ENCODE results near the gene STX8.
"Not testable (repeated sequence)": the region's sequence is repeated elsewhere in the genome, so short reads cannot be mapped to it uniquely, and the experiment has no call there.

Gene STX8

GRCh38 chr17:9498490-9498889 is 77.1 kb downstream of the STX8 start:
- DNase-seq, result no peak

GRCh38 chr17:9488556-9488955 is 87.1 kb downstream of the STX8 start:
- DNase-seq, result no peak

GRCh38 chr17:9487406-9487805 is 88.2 kb downstream of the STX8 start:
- DNase-seq, result no peak

GRCh38 chr17:9484789-9485188 is 90.8 kb downstream of the STX8 start:
- no peak for DNase-seq

- no peak for DNase-seq
Observed at GRCh38 chr17:9479964-9480363, 95.7 kb downstream of the STX8 start.

- DNase-seq, result no peak
Observed at GRCh38 chr17:9478889-9479288, 96.7 kb downstream of the STX8 start.

- DNase-seq, result no peak
Observed at GRCh38 chr17:9475101-9475658, 100.4 kb downstream of the STX8 start.

GRCh38 chr17:9473711-9474110 is 101.9 kb downstream of the STX8 start:
- DNase-seq, result no peak

GRCh38 chr17:9472541-9472940 is 103.1 kb downstream of the STX8 start:
- no peak for DNase-seq

GRCh38 chr17:9472094-9472493 is 103.5 kb downstream of the STX8 start:
- DNase-seq, result no peak

GRCh38 chr17:9470171-9470570 is 105.4 kb downstream of the STX8 start:
- DNase-seq, result peak; percentile 54 to 58

- no peak for DNase-seq
Observed at GRCh38 chr17:9468937-9469336, 106.7 kb downstream of the STX8 start.

- DNase-seq, result peak in 1 of 2 experiments; percentile 1
Observed at GRCh38 chr17:9468532-9468931, 107.1 kb downstream of the STX8 start.

- DNase-seq, result no peak
Observed at GRCh38 chr17:9467518-9467917, 108.1 kb downstream of the STX8 start.

GRCh38 chr17:9465210-9465921 is 110.3 kb downstream of the STX8 start:
- no peak for DNase-seq

- DNase-seq, result no peak
Observed at GRCh38 chr17:9457005-9457404, 118.6 kb downstream of the STX8 start.

GRCh38 chr17:9456330-9456729 is 119.3 kb downstream of the STX8 start:
- DNase-seq, result no peak

- DNase-seq, result no peak
Observed at GRCh38 chr17:9451934-9452333, 123.7 kb downstream of the STX8 start.

- DNase-seq, result not testable (repeated sequence)
Observed at GRCh38 chr17:9447298-9447697, 128.3 kb downstream of the STX8 start.

GRCh38 chr17:9446528-9446927 is 129.1 kb downstream of the STX8 start:
- DNase-seq, result no peak

GRCh38 chr17:9445424-9445823 is 130.2 kb downstream of the STX8 start:
- no peak for DNase-seq

GRCh38 chr17:9444687-9445086 is 130.9 kb downstream of the STX8 start:
- DNase-seq, result no peak

GRCh38 chr17:9443811-9444210 is 131.8 kb downstream of the STX8 start:
- DNase-seq, result no peak

- DNase-seq, result no peak
Observed at GRCh38 chr17:9439851-9440250, 135.8 kb downstream of the STX8 start.

GRCh38 chr17:9436630-9437029 is 139.0 kb downstream of the STX8 start:
- no peak for DNase-seq
